GM19193 (cell line): ENCODE data around the gene SMCHD1.

ENCODE experiments used
- POLR2A ChIP-seq: IDR thresholded peaks from 4 replicates; pipeline ENCODE4 v1.6.1; 2011; ENCODE audit not compliant: insufficient read depth, insufficient read length; ENCODE audit errors: extremely low read depth

Gene SMCHD1

GRCh38 chr18:2774669-2775068 lies 119.1 kb downstream of the SMCHD1 start:
- TF ChIP-seq POLR2A = no peak

- TF ChIP-seq POLR2A = no peak
These were observed 121.1 kb downstream of the SMCHD1 start for GRCh38 chr18:2776601-2777000.

GRCh38 chr18:2777241-2777640 lies 121.7 kb downstream of the SMCHD1 start:
- TF ChIP-seq POLR2A = no peak

GRCh38 chr18:2780750-2781149 lies 125.2 kb downstream of the SMCHD1 start:
- TF ChIP-seq POLR2A = no peak

GRCh38 chr18:2787225-2787624 lies 131.7 kb downstream of the SMCHD1 start:
- no peak for TF ChIP-seq POLR2A

- TF ChIP-seq POLR2A = no peak
These were observed 136.9 kb downstream of the SMCHD1 start for GRCh38 chr18:2792395-2792794.

- TF ChIP-seq POLR2A = no peak
These were observed 138.6 kb downstream of the SMCHD1 start for GRCh38 chr18:2794159-2794558.

GRCh38 chr18:2797951-2798350 lies 142.4 kb downstream of the SMCHD1 start:
- no peak for TF ChIP-seq POLR2A

GRCh38 chr18:2799369-2799768 lies 143.8 kb downstream of the SMCHD1 start:
- TF ChIP-seq POLR2A = no peak

GRCh38 chr18:2805970-2806943 lies 150.7 kb downstream of the SMCHD1 start:
- TF ChIP-seq POLR2A = no peak

- no peak for TF ChIP-seq POLR2A
These were observed 155.9 kb downstream of the SMCHD1 start for GRCh38 chr18:2811416-2811815.

GRCh38 chr18:2814928-2815327 lies 159.4 kb downstream of the SMCHD1 start:
- TF ChIP-seq POLR2A = no peak

- TF ChIP-seq POLR2A = no peak
These were observed 162.8 kb downstream of the SMCHD1 start for GRCh38 chr18:2818281-2818680.

- TF ChIP-seq POLR2A = no peak
These were observed 166.2 kb downstream of the SMCHD1 start for GRCh38 chr18:2821695-2822094.

GRCh38 chr18:2822213-2822921 lies 166.8 kb downstream of the SMCHD1 start:
- no peak for TF ChIP-seq POLR2A

- TF ChIP-seq POLR2A = no peak
These were observed 167.7 kb downstream of the SMCHD1 start for GRCh38 chr18:2823202-2823601.
